Caco-2 (cell line): ENCODE data around the gene EFNA3. TPM values are rescaled to one million over a fixed set of nuclear protein-coding genes. Genes with fewer than 3 reads are reported as not detected.

Experiments used
- BruUV-seq: library from RNA; stranded (reverse); fragments of 400-500 nt; replicated peaks from 2 replicates; lab custom pipeline; 2021; lab: Mats Ljungman, UMichigan
- CTCF ChIA-PET: fragments of 300-600 bp; sonication (Branson Sonifier 250); formaldehyde crosslinking; loops from one replicate; lab custom pipeline; 2022; ENCODE audit warnings: antibody characterized with exemption; lab: Charles Lee
- POLR2A ChIA-PET: fragments of 300-600 bp; sonication (Branson Sonifier 250); formaldehyde crosslinking; loops from one replicate; lab custom pipeline; 2022; ENCODE audit warnings: antibody characterized with exemption; lab: Charles Lee
- DNase-seq, 2 experiments: peaks; one replicate each; pipeline versions ENCODE4 v3.0.0 to v3.0.0-alpha.2; 2020 to 2022
- H3K27me3 ChIP-seq: replicated peaks from 2 replicates; pipeline ENCODE4 v1.6.0; 2011; ENCODE audit warnings: low read length; ENCODE audit not compliant: control insufficient read depth, insufficient read depth
- H3K36me3 ChIP-seq: 2 replicates; pipeline ENCODE4 v1.5.1; 2011; ENCODE audit warnings: low read length; ENCODE audit not compliant: control insufficient read depth, insufficient read depth
- H3K4me1 ChIP-seq: fragments of 250-450 bp; sonication (Bioruptor Pico); 2 replicates; pipeline ENCODE4 v1.5.1; 2020; ENCODE audit warnings: mild to moderate bottlenecking
- H3K4me3 ChIP-seq: 2 replicates; pipeline ENCODE4 v1.5.1; 2011; ENCODE audit warnings: low read depth, mild to moderate bottlenecking, control low read depth, low read length
- H3K9me3 ChIP-seq: fragments of 250-450 bp; sonication (Bioruptor Pico); 2 replicates; pipeline ENCODE4 v1.5.1; 2020; ENCODE audit warnings: mild to moderate bottlenecking, moderate library complexity
- H3K27ac Mint-ChIP-seq: one replicate; pipeline ENCODE4 v1.8.0; 2022; ENCODE audit warnings: mixed read lengths; ENCODE audit not compliant: unreplicated experiment
- H3K27me3 Mint-ChIP-seq: one replicate; pipeline ENCODE4 v1.8.0; 2022; ENCODE audit warnings: mixed read lengths; ENCODE audit not compliant: insufficient read depth, unreplicated experiment
- H3K36me3 Mint-ChIP-seq: one replicate; pipeline ENCODE4 v1.8.0; 2022; ENCODE audit warnings: mild to moderate bottlenecking, mixed read lengths; ENCODE audit not compliant: insufficient read depth, unreplicated experiment
- H3K4me1 Mint-ChIP-seq: one replicate; pipeline ENCODE4 v1.8.0; 2022; ENCODE audit warnings: low read depth, mixed read lengths; ENCODE audit not compliant: unreplicated experiment
- H3K4me3 Mint-ChIP-seq: one replicate; pipeline ENCODE4 v1.8.0; 2022; ENCODE audit warnings: mild to moderate bottlenecking, moderate library complexity, mixed read lengths; ENCODE audit not compliant: unreplicated experiment
- H3K9me3 Mint-ChIP-seq: one replicate; pipeline ENCODE4 v1.8.0; 2022; ENCODE audit warnings: mixed read lengths; ENCODE audit not compliant: unreplicated experiment
- intact Hi-C: fragments of 100-400 bp; cut with micrococcal nuclease; formaldehyde crosslinking; loops from one replicate; pipeline ENCODE4 v1.10.0; 2022; ENCODE audit not compliant: unreplicated experiment
- total RNA-seq: library from RNA; stranded (reverse); gene quantifications from 2 replicates; pipeline ENCODE4 v1.2.3, GENCODE V29; 2022
- TF ChIP-seq, protein P1 (sequence below), 2 experiments: fragments of 200-600 bp in 1 of 2; IDR thresholded peaks; 1 replicate in 1 of 2; 2 replicates in 1 of 2; pipeline versions ENCODE4 v1.5.1 to v1.8.0; 2011 to 2022; ENCODE audit warnings: antibody characterized with exemption in 1 of 2, control low read depth in 1 of 2, inconsistent platforms in 1 of 2, low read depth in 1 of 2, low read length in 1 of 2, mild to moderate bottlenecking in 1 of 2, moderate library complexity in 1 of 2; ENCODE audit not compliant: insufficient read depth in 1 of 2, severe bottlenecking in 1 of 2, unreplicated experiment in 1 of 2

The EFNA3 gene
- total RNA-seq, 1 experiment from 2014 or later: 3.5 TPM

DNA sequence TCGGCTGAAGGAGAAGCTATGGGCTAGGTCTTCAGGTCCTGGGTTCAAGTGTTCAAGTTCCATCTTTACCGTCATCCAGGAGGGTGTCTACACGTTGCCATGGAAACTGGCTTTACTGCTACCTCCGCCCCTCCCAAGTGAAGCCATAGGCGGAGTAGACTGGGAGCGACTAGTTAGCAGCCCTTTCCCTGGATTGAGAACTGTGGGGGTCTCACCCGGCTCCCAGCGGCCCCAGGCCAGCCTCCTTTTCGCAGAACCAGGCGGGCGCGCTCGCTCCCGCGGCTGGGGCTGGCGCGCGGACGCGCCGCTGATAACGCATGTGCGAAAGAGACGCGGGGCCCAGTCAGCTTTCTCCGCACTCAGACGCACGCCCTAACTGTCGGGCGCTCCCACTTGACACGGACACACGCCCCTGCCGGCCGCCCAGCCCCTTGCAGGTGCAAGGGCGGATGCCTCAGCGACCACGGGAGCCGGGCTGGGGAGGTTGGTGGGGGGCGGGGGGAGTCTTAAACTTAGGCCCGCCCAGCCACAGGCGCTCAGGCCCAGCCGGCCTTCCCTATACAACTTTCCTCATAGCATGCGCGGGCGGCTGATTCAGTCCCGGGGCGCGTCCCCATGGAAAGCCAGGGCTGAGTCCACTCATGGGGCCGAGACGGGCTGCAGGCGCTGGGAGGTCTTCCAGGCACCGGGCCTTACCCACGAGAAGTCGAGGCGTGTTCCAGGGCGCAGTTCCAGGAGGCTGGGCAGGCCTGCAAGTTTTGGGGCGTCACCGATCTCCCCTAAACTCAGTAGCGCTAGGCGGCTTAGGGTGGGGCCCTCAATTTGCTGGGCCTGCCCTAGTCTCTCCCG is 7.7 kb upstream of the EFNA3 start:
- Mint-ChIP-seq H3K27ac (no peak overlapping the region), H3K9me3 (no peaks in the 10 kb centered on the region), H3K4me1 (peaks cover 5% of the 10 kb centered on the region), H3K4me3 (peak overlapping the region; percentile 20), H3K27me3 (no peaks in the 10 kb centered on the region), H3K36me3 (peaks cover 11% of the 10 kb centered on the region)
- Histone ChIP-seq H3K4me1 (peaks cover 20% of the 10 kb centered on the region), H3K36me3 (peaks cover 2% of the 10 kb centered on the region; the same call in 1 of the 2 replicates), H3K4me3 (peak overlapping the region; percentile 30), H3K27me3 (no peaks in the 10 kb centered on the region), H3K9me3 (no peaks in the 10 kb centered on the region)
- ChIA-PET POLR2A (no interaction called here), CTCF (interaction anchor here (0.5 to 1.1 kb wide), 7 partner anchors 10 to 102 kb away, joined by 4 to 7 read pairs (median 5); partner anchors contain the start of genes ADAM15 and KRTCAP2)
- DNase-seq: peak; percentile 89 to 91
- intact Hi-C loops: loop anchor here (1.0 kb wide), 1 partner anchor 13 kb away; no protein-coding TSS in a partner anchor
- TF ChIP-seq, protein P1, sequence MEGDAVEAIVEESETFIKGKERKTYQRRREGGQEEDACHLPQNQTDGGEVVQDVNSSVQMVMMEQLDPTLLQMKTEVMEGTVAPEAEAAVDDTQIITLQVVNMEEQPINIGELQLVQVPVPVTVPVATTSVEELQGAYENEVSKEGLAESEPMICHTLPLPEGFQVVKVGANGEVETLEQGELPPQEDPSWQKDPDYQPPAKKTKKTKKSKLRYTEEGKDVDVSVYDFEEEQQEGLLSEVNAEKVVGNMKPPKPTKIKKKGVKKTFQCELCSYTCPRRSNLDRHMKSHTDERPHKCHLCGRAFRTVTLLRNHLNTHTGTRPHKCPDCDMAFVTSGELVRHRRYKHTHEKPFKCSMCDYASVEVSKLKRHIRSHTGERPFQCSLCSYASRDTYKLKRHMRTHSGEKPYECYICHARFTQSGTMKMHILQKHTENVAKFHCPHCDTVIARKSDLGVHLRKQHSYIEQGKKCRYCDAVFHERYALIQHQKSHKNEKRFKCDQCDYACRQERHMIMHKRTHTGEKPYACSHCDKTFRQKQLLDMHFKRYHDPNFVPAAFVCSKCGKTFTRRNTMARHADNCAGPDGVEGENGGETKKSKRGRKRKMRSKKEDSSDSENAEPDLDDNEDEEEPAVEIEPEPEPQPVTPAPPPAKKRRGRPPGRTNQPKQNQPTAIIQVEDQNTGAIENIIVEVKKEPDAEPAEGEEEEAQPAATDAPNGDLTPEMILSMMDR (IDR thresholded peaks at IDR 0.05; ENCODE audit: insufficient read depth in 1 of 2, low read depth in 1 of 2, low read length in 1 of 2, severe bottlenecking in 1 of 2, unreplicated experiment in 1 of 2): peak; percentile 63 to 75
- no TSS peak for BruUV-seq

DNA sequence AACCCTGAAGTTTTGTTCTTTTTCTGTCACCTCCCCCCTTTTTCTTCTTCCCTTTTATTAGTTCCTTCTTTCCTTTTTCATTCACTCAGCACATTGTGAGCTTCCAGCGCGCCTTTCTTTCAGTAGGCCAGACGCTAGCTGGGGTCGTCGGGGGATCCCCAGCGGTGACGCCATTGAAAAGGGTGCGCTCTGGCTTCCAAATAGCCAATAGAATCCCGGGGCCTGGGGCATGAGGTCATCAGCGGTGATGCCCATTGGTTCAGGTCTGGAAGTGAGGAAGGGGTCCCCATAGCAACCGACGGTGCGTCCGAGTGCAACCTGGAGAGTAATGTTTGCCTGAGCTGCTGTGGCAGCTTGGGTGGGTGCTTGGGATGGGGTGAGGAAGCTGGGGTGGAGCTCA is 6.9 kb upstream of the EFNA3 start:
- DNase-seq: no peak
- no peaks in the 10 kb centered on the region; the same call in 1 of the 2 replicates for H3K36me3 ChIP-seq
- peaks cover 5% of the 10 kb centered on the region for H3K4me1 Mint-ChIP-seq
- peaks cover 6% of the 10 kb centered on the region for H3K36me3 Mint-ChIP-seq
- no peaks in the 10 kb centered on the region for H3K9me3 Mint-ChIP-seq
- no TSS peak for BruUV-seq
- intact Hi-C loops: no loop called here
- H3K4me3 ChIP-seq: no peak overlapping the region
- H3K27me3 ChIP-seq: no peaks in the 10 kb centered on the region
- peak overlapping the region; percentile 20 for H3K4me3 Mint-ChIP-seq
- TF ChIP-seq, protein P1 (IDR thresholded peaks at IDR 0.05; ENCODE audit: insufficient read depth in 1 of 2, low read depth in 1 of 2, low read length in 1 of 2, severe bottlenecking in 1 of 2, unreplicated experiment in 1 of 2): no peak
- ChIA-PET POLR2A (no interaction called here), CTCF (interaction anchor here (1.0 kb wide), 1 partner anchor 13 kb away, joined by 7 read pairs; no protein-coding TSS in a partner anchor)
- no peak overlapping the region for H3K27ac Mint-ChIP-seq
- no peaks in the 10 kb centered on the region for H3K27me3 Mint-ChIP-seq
- H3K4me1 ChIP-seq: peaks cover 20% of the 10 kb centered on the region
- H3K9me3 ChIP-seq: no peaks in the 10 kb centered on the region

DNA sequence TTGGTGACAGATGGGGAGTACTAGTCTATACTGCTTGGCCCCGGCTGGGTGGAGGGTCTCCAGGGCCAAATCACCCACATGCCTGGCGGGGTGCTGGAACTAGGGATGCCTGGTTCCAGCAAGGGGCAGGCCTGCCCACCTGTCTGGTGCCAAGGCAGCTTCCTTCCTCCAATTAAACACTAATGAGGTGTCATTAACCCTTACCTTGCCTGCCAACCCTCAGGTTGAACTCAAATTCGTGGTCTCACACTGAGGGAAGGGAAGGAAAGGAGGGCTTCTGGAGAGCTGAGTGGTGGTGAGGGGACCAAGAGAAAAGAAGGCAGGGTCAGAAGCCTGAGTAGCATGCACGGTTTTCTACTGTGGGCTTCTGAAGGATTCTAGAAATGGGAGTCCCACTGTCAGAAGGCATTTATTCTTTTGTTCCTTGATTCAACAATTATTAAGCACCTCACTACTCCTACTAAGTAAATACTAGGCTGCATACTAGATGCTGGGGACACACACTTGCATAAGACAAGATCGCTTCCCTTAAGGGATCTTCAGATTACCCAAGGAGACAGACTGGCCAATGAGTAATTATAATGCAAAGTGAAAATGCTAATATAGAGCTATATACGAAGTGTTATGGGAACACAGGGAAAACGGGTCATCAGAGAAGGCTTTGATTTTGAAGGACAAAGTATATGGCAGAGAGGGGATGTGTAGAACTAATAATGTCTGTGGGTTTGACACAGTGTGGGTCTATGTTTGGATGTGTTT is 5.9 kb upstream of the EFNA3 start:
- intact Hi-C loops: no loop called here
- TF ChIP-seq, protein P1 (IDR thresholded peaks at IDR 0.05; ENCODE audit: insufficient read depth in 1 of 2, low read depth in 1 of 2, low read length in 1 of 2, severe bottlenecking in 1 of 2, unreplicated experiment in 1 of 2): no peak
- Histone ChIP-seq H3K36me3 (no peaks in the 10 kb centered on the region; the same call in 1 of the 2 replicates), H3K4me3 (no peak overlapping the region), H3K4me1 (peaks cover 26% of the 10 kb centered on the region), H3K9me3 (no peaks in the 10 kb centered on the region), H3K27me3 (no peaks in the 10 kb centered on the region)
- Mint-ChIP-seq H3K27ac (no peak overlapping the region), H3K4me1 (peaks cover 10% of the 10 kb centered on the region), H3K27me3 (no peaks in the 10 kb centered on the region), H3K36me3 (peaks cover 6% of the 10 kb centered on the region), H3K4me3 (no peak overlapping the region), H3K9me3 (no peaks in the 10 kb centered on the region)
- no peak for DNase-seq
- CTCF ChIA-PET: interaction anchor here (1.0 to 1.4 kb wide), 2 partner anchors 12 to 19 kb away, joined by 4 to 7 read pairs; no protein-coding TSS in a partner anchor
- no TSS peak for BruUV-seq
- POLR2A ChIA-PET: no interaction called here
